Esophagus squamous epithelium (tissue), 5 donors: ENCODE data around the gene DNAJB1. TPM values are rescaled to one million over a fixed set of nuclear protein-coding genes. Genes with fewer than 3 reads are reported as not detected.

Source experiments
- DNase-seq: peaks from one replicate; lab custom pipeline; 2025; lab: John Stamatoyannopoulos, UW
- H3K27ac ChIP-seq, 4 donors: fragments of 200-600 bp; sonication (generic); one replicate each; pipeline ENCODE4 v1.5.1; 2016 to 2019; ENCODE audit warnings: mild to moderate bottlenecking in 1 of 4
- H3K27me3 ChIP-seq, 4 donors: fragments of 200-600 bp; sonication (generic); 1 replicate in 3 of 4; 2 replicates in 1 of 4; pipeline versions ENCODE4 v1.5.1 to v1.6.0; 2017 to 2021; ENCODE audit warnings: antibody characterized with exemption in 1 of 4
- H3K36me3 ChIP-seq, 3 donors: fragments of 200-600 bp; sonication (generic); one replicate each; pipeline ENCODE4 v1.5.1; 2016 to 2019
- H3K4me1 ChIP-seq, 3 donors: fragments of 200-600 bp; sonication (generic); one replicate each; pipeline ENCODE4 v1.5.1; 2017 to 2019
- H3K4me3 ChIP-seq, 4 donors: fragments of 200-600 bp; sonication (generic); 1 replicate in 3 of 4; 2 replicates in 1 of 4; pipeline ENCODE4 v1.5.1; 2016 to 2019; ENCODE audit warnings: mild to moderate bottlenecking in 2 of 4, moderate library complexity in 1 of 4
- H3K9me3 ChIP-seq, 3 donors: fragments of 200-600 bp; sonication (generic); one replicate each; pipeline ENCODE4 v1.5.1; 2016 to 2019
- POLR2A ChIP-seq, 4 donors: fragments of 450-650 bp; IDR thresholded peaks; one replicate each; pipeline ENCODE4 v1.6.1; 2017; ENCODE audit warnings: antibody characterized with exemption in 4 of 4, mild to moderate bottlenecking in 4 of 4, moderate library complexity in 3 of 4
- WGBS, 2 donors: methylation state at CpG; one replicate each; pipeline ENCODE4 v1.1.5; 2018; 5-methylcytosine and 5-hydroxymethylcytosine counted together
- intact Hi-C: fragments of 100-400 bp; cut with DNase I; formaldehyde crosslinking; loops from one replicate; pipeline ENCODE4 v1.15.0; 2022
- total RNA-seq, 4 donors: library from RNA; depleted of rRNA; stranded (reverse); fragments of >200 nt; gene quantifications; one replicate each; pipeline ENCODE4 v1.1.0, GENCODE V29; 2016
- TF ChIP-seq, protein P1 (sequence below), 6 experiments: fragments of 450-650 bp in 4 of 6; fragments of 200-600 bp in 2 of 6; sonication (generic) in 2 of 6; IDR thresholded peaks; one replicate each; pipeline ENCODE4 v1.5.1; 2016 to 2019; ENCODE audit warnings: antibody characterized with exemption in 6 of 6, mild to moderate bottlenecking in 4 of 6, moderate library complexity in 4 of 6
- donor health status: DM: yes; HTN: yes; CAD: no.

Gene DNAJB1
- total RNA-seq, 4 donors from 2014 or later: 182 to 294 (median 224) TPM

DNA sequence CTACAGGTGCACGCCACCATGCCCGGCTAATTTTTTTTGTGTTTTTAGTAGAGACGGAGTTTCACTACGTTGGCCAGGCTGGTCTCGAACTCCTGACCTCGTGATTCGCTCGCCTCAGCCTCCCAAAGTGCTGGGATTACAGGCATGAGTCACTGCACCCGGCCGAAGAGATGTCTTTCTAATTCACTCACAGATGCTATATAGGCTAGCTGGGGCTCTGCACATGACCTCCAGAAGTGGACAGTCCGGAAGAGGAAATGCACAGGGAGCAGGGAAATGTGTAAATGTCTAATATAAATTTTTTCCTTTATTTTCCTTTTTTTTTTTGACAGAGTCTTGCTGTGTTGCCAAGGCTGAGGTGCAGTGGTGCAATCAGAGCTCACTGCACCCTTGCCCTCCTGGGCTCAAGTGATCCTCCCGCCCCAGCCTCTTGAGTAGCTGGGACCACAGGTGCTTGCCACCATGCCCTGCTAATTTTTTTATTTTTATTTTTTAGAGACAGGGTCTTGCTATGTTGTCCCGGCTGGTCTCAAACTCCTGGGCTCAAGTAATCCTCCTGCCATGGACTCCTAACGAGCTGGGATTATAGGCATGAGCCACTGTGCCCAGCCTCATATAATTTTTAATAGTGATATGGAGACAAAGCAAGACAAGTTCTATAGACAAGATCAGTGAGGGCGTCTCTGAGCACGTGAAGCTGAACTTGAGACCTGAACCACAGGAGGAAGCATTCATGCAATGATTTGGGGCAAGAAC lies 30.6 kb downstream of the DNAJB1 start:
- Histone ChIP-seq H3K4me3 (no peak overlapping the region), H3K36me3 (peaks cover 13 to 97% (median 33%) of the 10 kb centered on the region in 3 donors), H3K4me1 (peaks cover 0 to 3% (median 0%) of the 10 kb centered on the region in 3 donors), H3K27me3 (no peaks in the 10 kb centered on the region), H3K27ac (no peak overlapping the region), H3K9me3 (no peaks in the 10 kb centered on the region)
- WGBS, 2 donors: 86 to 87% methylated on average over 15 to 16 of the region's 16 CpGs
- intact Hi-C loops: no loop called here
- DNase-seq: no peak
- TF ChIP-seq POLR2A (IDR thresholded peaks at IDR 0.05): no peak
- TF ChIP-seq, protein P1, sequence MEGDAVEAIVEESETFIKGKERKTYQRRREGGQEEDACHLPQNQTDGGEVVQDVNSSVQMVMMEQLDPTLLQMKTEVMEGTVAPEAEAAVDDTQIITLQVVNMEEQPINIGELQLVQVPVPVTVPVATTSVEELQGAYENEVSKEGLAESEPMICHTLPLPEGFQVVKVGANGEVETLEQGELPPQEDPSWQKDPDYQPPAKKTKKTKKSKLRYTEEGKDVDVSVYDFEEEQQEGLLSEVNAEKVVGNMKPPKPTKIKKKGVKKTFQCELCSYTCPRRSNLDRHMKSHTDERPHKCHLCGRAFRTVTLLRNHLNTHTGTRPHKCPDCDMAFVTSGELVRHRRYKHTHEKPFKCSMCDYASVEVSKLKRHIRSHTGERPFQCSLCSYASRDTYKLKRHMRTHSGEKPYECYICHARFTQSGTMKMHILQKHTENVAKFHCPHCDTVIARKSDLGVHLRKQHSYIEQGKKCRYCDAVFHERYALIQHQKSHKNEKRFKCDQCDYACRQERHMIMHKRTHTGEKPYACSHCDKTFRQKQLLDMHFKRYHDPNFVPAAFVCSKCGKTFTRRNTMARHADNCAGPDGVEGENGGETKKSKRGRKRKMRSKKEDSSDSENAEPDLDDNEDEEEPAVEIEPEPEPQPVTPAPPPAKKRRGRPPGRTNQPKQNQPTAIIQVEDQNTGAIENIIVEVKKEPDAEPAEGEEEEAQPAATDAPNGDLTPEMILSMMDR (IDR thresholded peaks at IDR 0.05): no peak

DNA sequence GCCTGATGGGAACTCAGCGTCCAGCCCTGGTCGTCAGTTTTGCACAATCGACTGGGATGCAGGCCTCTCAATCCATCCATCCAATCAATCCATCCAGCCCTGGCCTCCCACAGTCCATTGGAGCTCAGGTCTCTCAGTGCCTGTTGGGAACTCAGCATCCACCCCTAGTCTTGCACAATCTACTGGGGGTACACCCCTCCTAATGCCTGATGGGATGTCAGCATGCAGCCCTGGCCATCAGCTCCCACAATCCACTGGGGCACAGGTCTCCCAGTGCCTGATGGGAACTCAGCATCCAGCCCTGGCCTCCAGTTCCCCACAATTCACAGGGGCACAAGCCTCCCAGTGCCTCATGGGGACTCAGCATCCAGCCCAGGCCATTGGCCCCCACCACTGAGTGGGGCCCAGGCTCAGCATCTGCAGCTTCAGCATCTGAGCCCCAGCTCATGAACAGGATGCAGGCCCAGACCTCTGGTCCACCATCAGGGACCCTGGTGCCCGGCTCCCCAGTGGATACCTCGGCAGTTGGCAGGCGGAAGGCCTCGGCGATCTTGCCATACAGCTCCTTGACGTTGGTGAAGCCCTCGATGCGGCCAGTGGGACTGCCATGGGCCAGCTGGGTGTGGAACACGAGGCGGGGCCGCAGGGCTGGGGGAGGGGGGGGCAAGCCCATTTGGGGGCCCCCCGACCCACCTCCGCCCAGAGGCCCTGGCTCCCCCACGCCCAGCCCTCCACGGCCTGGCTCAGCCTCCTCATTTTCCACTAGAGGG lies 35.8 kb downstream of the DNAJB1 start:
- no peaks in the 10 kb centered on the region for H3K9me3 ChIP-seq
- WGBS, 2 donors: 76% methylated on average over 3 of the region's 18 CpGs; no CpG with 5 or more reads in 1 of the 2 donors
- intact Hi-C loops: no loop called here
- H3K4me1 ChIP-seq: peaks cover 2 to 26% (median 9%) of the 10 kb centered on the region in 3 donors
- TF ChIP-seq POLR2A (IDR thresholded peaks at IDR 0.05): no peak
- TF ChIP-seq, protein P1 (IDR thresholded peaks at IDR 0.05): no peak
- H3K4me3 ChIP-seq: no peak overlapping the region
- DNase-seq: no peak
- H3K27me3 ChIP-seq: no peaks in the 10 kb centered on the region
- H3K36me3 ChIP-seq: peaks cover 6 to 97% (median 33%) of the 10 kb centered on the region in 3 donors
- no peak overlapping the region for H3K27ac ChIP-seq

DNA sequence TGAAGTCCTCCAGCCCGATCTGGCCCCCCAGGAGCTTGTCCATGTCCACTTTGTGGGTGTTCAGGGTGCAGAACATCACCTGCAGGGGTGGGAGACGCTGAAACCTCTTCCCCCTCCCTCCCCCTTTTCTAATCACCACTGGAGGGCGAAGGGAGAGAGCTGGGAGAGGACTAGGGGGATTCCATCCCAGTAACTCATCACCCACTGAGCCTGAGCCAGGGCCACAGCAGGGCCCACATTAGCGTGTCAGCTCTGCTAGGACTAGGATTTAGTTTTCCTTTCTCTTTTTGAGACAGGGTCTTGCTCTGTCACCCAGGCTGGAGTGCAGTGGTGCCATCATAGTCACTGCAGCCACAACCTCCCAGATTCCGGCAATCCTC lies 37.5 kb downstream of the DNAJB1 start:
- intact Hi-C loops: no loop called here
- TF ChIP-seq, protein P1 (IDR thresholded peaks at IDR 0.05): no peak
- TF ChIP-seq POLR2A (IDR thresholded peaks at IDR 0.05): no peak
- H3K9me3 ChIP-seq: no peaks in the 10 kb centered on the region
- H3K27me3 ChIP-seq: peaks cover 0 to under 1% (median 0%) of the 10 kb centered on the region in 4 donors
- DNase-seq: no peak
- WGBS, 2 donors: 78 to 82% methylated on average over 3 to 5 of the region's 5 CpGs
- H3K36me3 ChIP-seq: peaks cover 6 to 88% (median 33%) of the 10 kb centered on the region in 3 donors
- peaks cover 13 to 42% (median 18%) of the 10 kb centered on the region in 3 donors for H3K4me1 ChIP-seq
- no peak overlapping the region for H3K4me3 ChIP-seq
- no peak overlapping the region for H3K27ac ChIP-seq

DNA sequence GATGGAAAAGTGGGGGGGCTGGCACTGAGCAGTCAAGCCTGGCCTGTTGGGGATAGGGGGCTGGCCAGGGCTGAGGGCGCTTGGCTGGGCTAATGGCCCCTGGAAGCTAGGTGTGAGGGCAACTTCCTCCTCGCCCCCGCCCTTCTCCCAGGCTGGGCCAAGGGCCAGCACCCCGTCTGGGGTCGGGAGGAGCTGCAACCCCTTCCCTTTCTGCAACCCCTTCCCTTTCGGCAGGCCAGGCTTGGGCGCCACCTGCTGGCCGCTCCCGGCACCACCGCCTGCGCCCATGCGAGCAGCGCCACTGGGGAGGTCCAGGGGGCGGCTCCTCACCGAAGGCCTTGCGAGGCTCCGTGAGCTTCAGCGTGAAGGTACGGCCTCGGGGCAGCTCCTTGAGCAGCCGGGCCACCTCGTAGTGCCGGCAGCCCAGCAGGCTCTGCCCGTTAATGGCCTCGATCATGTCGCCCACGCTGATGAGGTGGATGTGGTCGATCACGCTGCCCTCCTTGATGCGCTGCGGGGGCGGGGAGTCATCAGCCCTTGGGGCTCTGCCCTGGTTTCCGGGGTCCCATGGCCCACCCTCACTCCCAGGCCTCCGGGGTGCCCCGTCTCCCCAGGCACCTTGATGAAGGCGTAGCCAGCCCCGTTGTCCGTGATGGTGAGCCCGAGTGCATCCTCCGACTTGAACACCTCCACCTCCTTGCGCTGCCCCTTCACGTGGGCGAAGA lies 38.1 kb downstream of the DNAJB1 start:
- no peak for DNase-seq
- 95 to 100% methylated on average over 1 to 10 of the region's 43 CpGs for WGBS, 2 donors
- Histone ChIP-seq H3K9me3 (no peaks in the 10 kb centered on the region), H3K27me3 (peaks cover 0 to 7% (median 0%) of the 10 kb centered on the region in 4 donors), H3K36me3 (peaks cover 6 to 82% (median 33%) of the 10 kb centered on the region in 3 donors), H3K4me3 (no peak overlapping the region), H3K27ac (peak overlapping the region in 1 of 4 donors; percentile 21), H3K4me1 (peaks cover 19 to 48% (median 24%) of the 10 kb centered on the region in 3 donors)
- TF ChIP-seq, protein P1 (IDR thresholded peaks at IDR 0.05): peak; percentile 64 to 85 (median 72)
- TF ChIP-seq POLR2A (IDR thresholded peaks at IDR 0.05): no peak
- intact Hi-C loops: no loop called here
